GM13977 (cell line): ENCODE data around the gene PAX8.
A peak's percentile ranks its signal among the peaks of the same experiment; 100 is the strongest.

ENCODE experiments used
- DNase-seq: peaks from one replicate; pipeline ENCODE4 v3.0.0; 2012; ENCODE audit warnings: low spot score
- CTCF ChIP-seq: IDR thresholded peaks from 2 replicates; pipeline ENCODE4 v1.5.1; 2012; ENCODE audit warnings: mild to moderate bottlenecking, control low read depth; ENCODE audit not compliant: insufficient read depth; ENCODE audit errors: extremely low read depth, missing control alignments
- in situ Hi-C: fragments of 300-500 bp; cut with MboI; formaldehyde crosslinking; loops from one replicate; pipeline ENCODE4 v1.12.0; 2022; ENCODE audit warnings: low sequenced_read_pairs, low pct_unique_long_range_greater_than_20kb, mixed read lengths, inconsistent platforms; ENCODE audit not compliant: unreplicated experiment

PAX8 gene

GRCh38 chr2:113248997-113249770 lies 29.5 kb downstream of the PAX8 start:
- peak; percentile 93 for TF ChIP-seq CTCF
- DNase-seq = peak; percentile 87
- in situ Hi-C loops = no loop called here

DNA sequence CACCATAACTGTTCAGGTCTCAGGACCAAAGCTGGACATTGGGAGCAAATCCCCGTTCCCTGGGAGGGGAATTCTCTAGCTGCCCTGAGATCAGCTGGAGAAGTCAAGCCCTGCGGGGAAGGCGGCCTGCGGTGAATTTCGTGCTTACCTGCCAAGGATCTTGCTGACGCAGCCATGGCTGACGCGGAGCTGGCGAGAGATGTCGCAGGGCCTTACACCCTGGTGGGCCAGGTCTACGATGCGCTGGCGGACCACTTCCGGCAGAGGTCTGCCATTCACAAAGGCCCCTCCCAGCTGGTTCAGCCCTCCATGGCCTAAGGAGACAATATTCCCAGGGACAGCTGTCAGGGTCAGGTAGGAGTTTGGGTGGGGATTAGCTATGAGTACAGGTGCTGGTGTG lies 32.1 kb downstream of the PAX8 start:
- no peak for TF ChIP-seq CTCF
- in situ Hi-C loops = no loop called here
- DNase-seq = no peak

- no peak for DNase-seq
- no peak for TF ChIP-seq CTCF
- in situ Hi-C loops = no loop called here
Observed at GRCh38 chr2:113245276-113245711, 33.4 kb downstream of the PAX8 start.

- TF ChIP-seq CTCF = no peak
- in situ Hi-C loops = no loop called here
- DNase-seq = no peak
Observed at GRCh38 chr2:113242327-113242726, 36.4 kb downstream of the PAX8 start.

DNA sequence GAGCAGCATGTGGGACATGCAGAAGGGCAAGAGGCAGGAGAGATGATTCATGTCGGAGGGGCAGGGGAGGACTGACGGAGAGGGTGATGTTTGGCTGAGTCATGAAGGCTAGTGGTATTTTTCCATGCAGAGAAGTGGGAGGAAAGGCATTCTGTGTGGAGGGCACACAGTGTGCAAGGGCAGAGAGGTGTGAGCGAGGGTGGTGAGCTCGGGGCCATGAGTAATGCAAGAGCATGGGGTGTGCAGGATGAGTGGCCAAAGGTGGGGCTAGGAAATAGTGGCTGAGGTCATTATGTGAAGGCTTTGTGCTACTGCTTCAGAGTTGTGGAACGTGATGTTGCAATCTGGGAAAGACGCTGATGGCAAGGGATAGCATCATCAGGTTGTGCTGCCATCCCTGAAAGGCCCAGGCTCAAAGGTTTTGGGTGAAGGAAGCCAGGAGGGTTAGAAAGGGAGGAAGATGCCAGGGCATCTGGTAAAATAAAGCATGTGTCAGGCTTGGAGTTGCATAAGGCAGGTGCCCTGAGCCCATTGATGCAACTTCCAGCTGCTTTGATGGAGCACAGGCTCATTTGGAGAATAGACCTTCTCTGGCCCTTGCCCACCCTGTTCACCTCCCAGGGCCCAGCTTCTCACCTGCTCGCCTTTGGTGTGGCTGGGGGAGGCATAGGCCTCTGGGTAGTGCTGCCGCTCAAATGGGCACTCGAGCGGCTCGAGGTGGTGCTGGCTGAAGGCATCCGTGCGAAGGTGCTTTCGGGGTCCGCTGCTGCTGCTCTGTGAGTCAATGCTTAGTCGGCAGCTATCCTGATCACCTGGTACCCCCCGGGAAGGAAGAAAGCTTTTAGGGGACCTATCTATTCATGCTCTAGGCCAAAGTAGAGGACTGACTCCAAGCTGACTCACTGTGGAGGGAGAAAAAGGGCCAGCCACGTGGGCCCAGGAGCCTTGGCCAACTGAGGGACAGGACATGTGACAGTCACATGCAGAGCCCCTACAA lies 37.5 kb downstream of the PAX8 start:
- in situ Hi-C loops = no loop called here
- TF ChIP-seq CTCF = no peak
- no peak for DNase-seq

GRCh38 chr2:113240150-113240914 lies 38.4 kb downstream of the PAX8 start:
- TF ChIP-seq CTCF = no peak
- DNase-seq = no peak
- in situ Hi-C loops = no loop called here
